Measurements from ENCODE around the gene TMCO4.

The TMCO4 gene

DNA sequence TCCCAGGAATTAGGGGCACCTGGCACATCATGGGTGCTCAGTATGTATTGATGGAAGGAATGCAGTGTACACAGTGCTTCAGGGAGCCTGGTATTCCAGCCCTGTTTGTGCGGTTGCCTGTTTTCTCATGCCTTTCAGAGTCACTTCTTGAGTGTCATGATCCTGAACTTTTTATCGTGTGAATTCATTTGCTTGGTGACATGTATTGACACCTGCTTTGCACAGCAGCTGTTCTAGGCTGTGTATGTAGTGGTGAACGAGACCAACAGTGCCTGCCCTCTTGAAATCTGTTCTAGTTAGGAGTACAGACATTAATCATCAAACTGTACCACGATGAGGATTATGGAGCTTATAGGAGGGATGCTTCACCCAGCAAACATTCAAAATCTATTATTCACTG lies 128.9 kb downstream of the TMCO4 start:
- H3K4me1 ChIP-seq (ENCODE audit: insufficient read depth, poor library complexity, severe bottlenecking), result no peaks in the 10 kb centered on the region
- H3K4me3 ChIP-seq (ENCODE audit: severe bottlenecking), result no peak overlapping the region
- H3K27me3 ChIP-seq (ENCODE audit: insufficient read depth, poor library complexity, severe bottlenecking), result peaks cover 7% of the 10 kb centered on the region
- no peak overlapping the region for H3K27ac ChIP-seq (ENCODE audit: poor library complexity, severe bottlenecking)
- H3K36me3 ChIP-seq (ENCODE audit: low read depth), result no peaks in the 10 kb centered on the region
- TF ChIP-seq, protein P1, sequence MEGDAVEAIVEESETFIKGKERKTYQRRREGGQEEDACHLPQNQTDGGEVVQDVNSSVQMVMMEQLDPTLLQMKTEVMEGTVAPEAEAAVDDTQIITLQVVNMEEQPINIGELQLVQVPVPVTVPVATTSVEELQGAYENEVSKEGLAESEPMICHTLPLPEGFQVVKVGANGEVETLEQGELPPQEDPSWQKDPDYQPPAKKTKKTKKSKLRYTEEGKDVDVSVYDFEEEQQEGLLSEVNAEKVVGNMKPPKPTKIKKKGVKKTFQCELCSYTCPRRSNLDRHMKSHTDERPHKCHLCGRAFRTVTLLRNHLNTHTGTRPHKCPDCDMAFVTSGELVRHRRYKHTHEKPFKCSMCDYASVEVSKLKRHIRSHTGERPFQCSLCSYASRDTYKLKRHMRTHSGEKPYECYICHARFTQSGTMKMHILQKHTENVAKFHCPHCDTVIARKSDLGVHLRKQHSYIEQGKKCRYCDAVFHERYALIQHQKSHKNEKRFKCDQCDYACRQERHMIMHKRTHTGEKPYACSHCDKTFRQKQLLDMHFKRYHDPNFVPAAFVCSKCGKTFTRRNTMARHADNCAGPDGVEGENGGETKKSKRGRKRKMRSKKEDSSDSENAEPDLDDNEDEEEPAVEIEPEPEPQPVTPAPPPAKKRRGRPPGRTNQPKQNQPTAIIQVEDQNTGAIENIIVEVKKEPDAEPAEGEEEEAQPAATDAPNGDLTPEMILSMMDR (IDR thresholded peaks at IDR 0.05; ENCODE audit: poor library complexity, severe bottlenecking), result no peak
- ATAC-seq (ENCODE audit: low read depth) (no peak), DNase-seq (ENCODE audit: low spot score) (no peak)
- no peaks in the 10 kb centered on the region for H3K9me3 ChIP-seq (ENCODE audit: severe bottlenecking)

DNA sequence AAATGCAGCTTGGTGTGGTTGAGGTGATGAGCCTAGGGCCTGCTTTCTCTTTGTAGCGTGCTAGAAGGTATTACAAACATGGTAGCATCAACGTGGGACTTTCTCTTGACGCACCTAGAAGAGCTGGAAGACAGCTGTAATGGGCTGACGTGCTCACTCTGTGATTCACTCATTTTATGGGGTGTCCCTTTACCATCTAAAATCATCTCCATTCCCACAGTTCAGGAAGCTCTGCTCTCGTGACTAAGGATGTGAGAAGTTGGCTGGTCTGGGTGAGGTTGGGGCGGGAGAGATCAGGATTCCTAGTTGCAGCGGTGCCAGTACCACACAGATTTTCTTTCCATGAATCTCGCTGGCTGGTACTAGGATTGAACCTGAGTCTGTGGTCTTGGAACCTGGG lies 130.8 kb downstream of the TMCO4 start:
- Histone ChIP-seq H3K27me3 (ENCODE audit: insufficient read depth, poor library complexity, severe bottlenecking) (peaks cover 22% of the 10 kb centered on the region), H3K36me3 (ENCODE audit: low read depth) (no peaks in the 10 kb centered on the region), H3K9me3 (ENCODE audit: severe bottlenecking) (no peaks in the 10 kb centered on the region), H3K27ac (ENCODE audit: poor library complexity, severe bottlenecking) (no peak overlapping the region), H3K4me1 (ENCODE audit: insufficient read depth, poor library complexity, severe bottlenecking) (no peaks in the 10 kb centered on the region), H3K4me3 (ENCODE audit: severe bottlenecking) (no peak overlapping the region)
- no peak for DNase-seq (ENCODE audit: low spot score)
- TF ChIP-seq, protein P1 (IDR thresholded peaks at IDR 0.05; ENCODE audit: poor library complexity, severe bottlenecking), result no peak
- ATAC-seq (ENCODE audit: low read depth), result peak; percentile 20; the same call in 1 of the 3 replicates

DNA sequence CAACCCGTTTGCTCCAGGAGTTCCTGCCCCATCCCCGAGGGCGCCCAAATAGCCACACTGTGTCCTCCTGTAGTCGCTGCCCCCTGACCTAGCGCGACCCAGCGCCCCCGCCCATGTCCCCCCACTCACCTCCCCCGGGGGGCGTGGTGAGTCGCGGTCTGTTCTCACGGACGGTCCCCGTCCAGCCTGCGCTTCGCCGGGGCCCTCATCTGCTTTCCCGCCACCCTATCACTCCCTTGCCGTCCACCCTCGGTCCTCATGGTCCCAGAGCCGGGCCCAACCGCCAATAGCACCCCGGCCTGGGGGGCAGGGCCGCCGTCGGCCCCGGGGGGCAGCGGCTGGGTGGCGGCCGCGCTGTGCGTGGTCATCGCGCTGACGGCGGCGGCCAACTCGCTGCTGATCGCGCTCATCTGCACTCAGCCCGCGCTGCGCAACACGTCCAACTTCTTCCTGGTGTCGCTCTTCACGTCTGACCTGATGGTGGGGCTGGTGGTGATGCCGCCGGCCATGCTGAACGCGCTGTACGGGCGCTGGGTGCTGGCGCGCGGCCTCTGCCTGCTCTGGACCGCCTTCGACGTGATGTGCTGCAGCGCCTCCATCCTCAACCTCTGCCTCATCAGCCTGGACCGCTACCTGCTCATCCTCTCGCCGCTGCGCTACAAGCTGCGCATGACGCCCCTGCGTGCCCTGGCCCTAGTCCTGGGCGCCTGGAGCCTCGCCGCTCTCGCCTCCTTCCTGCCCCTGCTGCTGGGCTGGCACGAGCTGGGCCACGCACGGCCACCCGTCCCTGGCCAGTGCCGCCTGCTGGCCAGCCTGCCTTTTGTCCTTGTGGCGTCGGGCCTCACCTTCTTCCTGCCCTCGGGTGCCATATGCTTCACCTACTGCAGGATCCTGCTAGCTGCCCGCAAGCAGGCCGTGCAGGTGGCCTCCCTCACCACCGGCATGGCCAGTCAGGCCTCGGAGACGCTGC lies 133.9 kb downstream of the TMCO4 start:
- no peak overlapping the region for H3K27ac ChIP-seq (ENCODE audit: poor library complexity, severe bottlenecking)
- H3K4me3 ChIP-seq (ENCODE audit: severe bottlenecking), result no peak overlapping the region
- TF ChIP-seq, protein P1 (IDR thresholded peaks at IDR 0.05; ENCODE audit: poor library complexity, severe bottlenecking), result no peak
- H3K27me3 ChIP-seq (ENCODE audit: insufficient read depth, poor library complexity, severe bottlenecking), result peaks cover 28% of the 10 kb centered on the region
- H3K36me3 ChIP-seq (ENCODE audit: low read depth), result no peaks in the 10 kb centered on the region
- ATAC-seq (ENCODE audit: low read depth), result no peak
- DNase-seq (ENCODE audit: low spot score), result no peak
- H3K4me1 ChIP-seq (ENCODE audit: insufficient read depth, poor library complexity, severe bottlenecking), result no peaks in the 10 kb centered on the region
- no peaks in the 10 kb centered on the region for H3K9me3 ChIP-seq (ENCODE audit: severe bottlenecking)

DNA sequence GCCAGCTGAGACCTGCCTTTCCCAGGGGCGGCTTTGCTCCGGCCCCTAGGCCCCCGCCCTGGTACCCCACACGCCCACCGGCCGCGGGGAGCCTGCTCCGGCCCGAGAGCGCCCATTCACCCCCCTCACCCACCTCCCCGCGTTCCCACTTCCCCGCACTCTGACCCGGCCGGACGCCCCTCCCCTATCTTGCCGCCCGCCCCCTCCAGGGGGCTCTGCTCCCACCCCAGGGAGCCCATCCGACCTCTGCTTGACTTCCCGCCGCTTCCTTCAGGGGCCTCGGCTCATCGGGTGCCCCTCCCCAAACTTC lies 134.6 kb downstream of the TMCO4 start:
- no peaks in the 10 kb centered on the region for H3K36me3 ChIP-seq (ENCODE audit: low read depth)
- no peak overlapping the region for H3K27ac ChIP-seq (ENCODE audit: poor library complexity, severe bottlenecking)
- ATAC-seq (ENCODE audit: low read depth) (no peak), DNase-seq (ENCODE audit: low spot score) (no peak)
- no peaks in the 10 kb centered on the region for H3K9me3 ChIP-seq (ENCODE audit: severe bottlenecking)
- peak overlapping the region; percentile 30 for H3K4me3 ChIP-seq (ENCODE audit: severe bottlenecking)
- H3K27me3 ChIP-seq (ENCODE audit: insufficient read depth, poor library complexity, severe bottlenecking), result peaks cover 28% of the 10 kb centered on the region
- TF ChIP-seq, protein P1 (IDR thresholded peaks at IDR 0.05; ENCODE audit: poor library complexity, severe bottlenecking), result no peak
- no peaks in the 10 kb centered on the region for H3K4me1 ChIP-seq (ENCODE audit: insufficient read depth, poor library complexity, severe bottlenecking)

Measured in RWPE2 (cell line).